GM12891 (cell line): ENCODE data around the gene COIL.
A peak's percentile ranks its signal among the peaks of the same experiment; 100 is the strongest.

Source experiments
- PAX5 ChIP-seq: IDR thresholded peaks from 2 replicates; pipeline ENCODE4 v1.6.1; 2011; ENCODE audit warnings: low read length, moderate library complexity, mild to moderate bottlenecking; ENCODE audit not compliant: insufficient read depth, severe bottlenecking
- POLR2A ChIP-seq: IDR thresholded peaks from 2 replicates; pipeline ENCODE4 v1.6.1; 2011; ENCODE audit warnings: low read depth, low read length, control low read depth
- POLR2AphosphoS5 ChIP-seq: IDR thresholded peaks from 2 replicates; pipeline ENCODE4 v1.6.1; 2011; ENCODE audit warnings: low read depth, low read length, control low read depth
- POU2F2 ChIP-seq: IDR thresholded peaks from 2 replicates; pipeline ENCODE4 v1.6.1; 2011; ENCODE audit warnings: low read depth, mild to moderate bottlenecking, control low read depth, low read length, moderate library complexity
- SPI1 ChIP-seq: IDR thresholded peaks from 2 replicates; pipeline ENCODE4 v1.6.1; 2011; ENCODE audit warnings: low read depth, low read length, control low read depth
- TAF1 ChIP-seq: IDR thresholded peaks from 2 replicates; pipeline ENCODE4 v1.6.1; 2011; ENCODE audit warnings: low read depth, low read length, control low read depth

GRCh38 chr17:57004944-57005579, 44.2 kb upstream of the COIL start:
- TF ChIP-seq PAX5 (no peak), TAF1 (no peak), POLR2AphosphoS5 (no peak), POLR2A (no peak), SPI1 (peak; percentile 98), POU2F2 (no peak)
